GM20000 (cell line): ENCODE measurements around the gene FRMPD2.
"Not testable (repeated sequence)": the region's sequence is repeated elsewhere in the genome, so short reads cannot be mapped to it uniquely, and the experiment has no call there.

Experiments
- DNase-seq: peaks from one replicate; pipeline ENCODE4 v3.0.0; 2012; ENCODE audit warnings: low spot score
- TF ChIP-seq, protein P1 (sequence below): IDR thresholded peaks from 2 replicates; pipeline ENCODE4 v1.5.1; 2012; ENCODE audit warnings: mild to moderate bottlenecking, control low read depth; ENCODE audit errors: extremely low read depth, missing control alignments

The FRMPD2 gene

DNA sequence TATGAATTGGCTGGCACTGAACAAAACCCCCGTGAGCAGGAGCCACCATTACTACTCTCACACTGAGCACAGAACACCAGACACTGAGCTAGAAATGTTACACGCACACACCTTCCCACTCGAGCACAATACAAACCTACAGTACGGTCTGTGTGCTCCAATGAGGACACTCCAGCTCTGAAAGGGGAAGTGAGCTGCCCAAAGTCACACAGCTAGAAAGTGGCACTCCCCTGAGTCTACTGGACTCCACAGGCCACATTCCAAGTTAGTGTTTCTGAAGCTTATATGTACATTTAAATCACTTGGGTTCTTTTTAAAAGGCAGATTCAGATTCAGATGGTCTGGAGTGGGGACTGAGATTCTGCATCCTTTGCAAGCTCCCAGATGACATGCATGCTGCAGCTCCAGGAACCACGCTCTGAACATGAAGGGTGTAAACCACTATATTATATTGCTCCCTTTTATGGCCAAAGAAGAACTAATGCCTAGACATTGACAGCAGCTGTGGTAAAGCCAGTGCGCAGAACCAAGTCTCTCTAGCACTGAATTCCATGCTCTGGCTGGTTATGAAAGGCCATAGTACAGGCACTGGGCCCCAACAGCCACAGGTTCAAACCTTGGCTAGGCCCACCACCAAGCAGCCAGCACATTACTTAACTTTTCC lies 77.1 kb downstream of the FRMPD2 start:
- no peak for DNase-seq
- TF ChIP-seq, protein P1, sequence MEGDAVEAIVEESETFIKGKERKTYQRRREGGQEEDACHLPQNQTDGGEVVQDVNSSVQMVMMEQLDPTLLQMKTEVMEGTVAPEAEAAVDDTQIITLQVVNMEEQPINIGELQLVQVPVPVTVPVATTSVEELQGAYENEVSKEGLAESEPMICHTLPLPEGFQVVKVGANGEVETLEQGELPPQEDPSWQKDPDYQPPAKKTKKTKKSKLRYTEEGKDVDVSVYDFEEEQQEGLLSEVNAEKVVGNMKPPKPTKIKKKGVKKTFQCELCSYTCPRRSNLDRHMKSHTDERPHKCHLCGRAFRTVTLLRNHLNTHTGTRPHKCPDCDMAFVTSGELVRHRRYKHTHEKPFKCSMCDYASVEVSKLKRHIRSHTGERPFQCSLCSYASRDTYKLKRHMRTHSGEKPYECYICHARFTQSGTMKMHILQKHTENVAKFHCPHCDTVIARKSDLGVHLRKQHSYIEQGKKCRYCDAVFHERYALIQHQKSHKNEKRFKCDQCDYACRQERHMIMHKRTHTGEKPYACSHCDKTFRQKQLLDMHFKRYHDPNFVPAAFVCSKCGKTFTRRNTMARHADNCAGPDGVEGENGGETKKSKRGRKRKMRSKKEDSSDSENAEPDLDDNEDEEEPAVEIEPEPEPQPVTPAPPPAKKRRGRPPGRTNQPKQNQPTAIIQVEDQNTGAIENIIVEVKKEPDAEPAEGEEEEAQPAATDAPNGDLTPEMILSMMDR: no peak

DNA sequence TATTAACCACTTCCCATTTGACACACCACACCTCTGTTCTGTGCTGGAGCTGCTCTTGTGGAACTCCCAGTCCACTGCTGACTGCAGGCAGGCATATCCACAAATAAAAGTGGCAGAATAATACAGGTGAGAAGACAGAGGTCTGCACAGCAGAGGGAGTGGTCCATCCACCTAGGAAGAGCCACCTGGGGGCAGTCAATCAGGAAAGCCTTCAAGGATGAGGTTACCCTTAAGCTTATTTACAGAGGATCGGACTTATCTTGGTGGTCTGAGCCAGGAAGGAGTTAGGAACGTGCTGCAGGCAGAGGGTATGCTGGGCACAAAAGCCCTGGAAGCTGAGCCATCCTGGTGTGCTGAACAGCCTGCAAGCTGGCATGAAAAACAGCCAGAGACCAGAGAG lies 78.7 kb downstream of the FRMPD2 start:
- no peak for DNase-seq
- TF ChIP-seq, protein P1: no peak

DNA sequence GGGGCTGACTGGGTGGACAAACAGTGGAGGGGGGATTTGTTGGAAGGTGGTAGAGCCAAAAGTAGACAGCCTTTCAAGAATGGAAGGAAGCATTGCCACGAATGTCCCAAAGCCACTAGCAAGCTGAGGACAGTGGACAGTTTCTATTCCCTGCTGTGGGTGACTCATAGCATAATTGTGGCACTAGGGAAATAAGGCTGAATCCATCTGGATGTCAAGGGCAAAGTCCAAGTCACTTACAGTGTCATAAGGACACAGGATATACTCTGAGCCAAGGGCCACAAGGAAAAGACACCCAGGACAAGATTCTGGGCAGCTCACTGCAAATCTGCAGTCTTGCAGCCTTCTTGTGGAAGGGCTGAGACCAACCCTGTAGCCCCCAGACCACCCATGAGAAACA lies 79.7 kb downstream of the FRMPD2 start:
- TF ChIP-seq, protein P1: no peak
- no peak for DNase-seq

DNA sequence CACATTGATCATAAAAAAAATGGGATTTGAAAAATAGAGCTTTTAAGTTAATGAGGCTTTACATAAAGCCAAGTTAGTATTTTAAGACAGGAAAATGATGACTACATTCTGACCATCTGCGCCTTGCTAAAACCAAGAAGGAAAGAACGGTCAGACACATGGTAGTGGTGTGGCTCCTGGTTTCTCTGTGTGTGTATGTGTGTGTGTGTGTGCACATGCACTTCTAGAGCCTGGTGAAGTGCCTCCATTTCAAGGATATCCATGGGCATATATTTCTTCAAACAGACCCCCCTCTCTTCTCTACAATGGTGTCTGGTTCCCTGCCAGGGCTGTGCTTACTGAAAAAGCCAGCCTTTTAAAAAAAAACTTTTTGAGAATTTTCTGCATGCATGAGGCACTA lies 80.9 kb downstream of the FRMPD2 start:
- DNase-seq: no peak
- TF ChIP-seq, protein P1: no peak

DNA sequence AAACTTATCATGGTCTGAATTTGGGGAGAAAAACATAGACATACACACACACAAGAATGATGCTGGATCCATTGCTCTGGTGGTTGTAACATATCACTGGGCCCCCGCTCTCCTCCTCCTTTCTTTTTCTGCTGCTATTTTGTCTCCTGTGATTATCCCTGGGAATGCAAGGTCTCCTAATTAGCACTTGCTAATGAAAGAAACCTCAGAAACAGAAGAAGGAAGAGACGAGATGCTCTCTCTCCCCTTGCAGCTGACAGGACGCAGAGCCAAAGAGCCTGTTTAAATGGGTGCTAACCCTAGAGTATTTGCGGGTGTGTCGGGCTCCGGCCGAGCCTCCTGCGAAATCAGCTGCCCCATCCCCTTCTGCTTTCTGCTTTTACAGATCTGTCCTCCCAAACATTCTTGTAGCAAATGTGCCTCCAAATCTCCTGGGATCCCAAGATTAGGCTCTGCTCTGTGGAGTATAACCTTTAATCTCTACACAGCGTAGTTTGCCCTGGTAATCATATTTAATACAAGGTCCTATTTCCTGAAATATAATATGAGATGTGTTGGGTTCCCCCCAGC lies 81.5 kb downstream of the FRMPD2 start:
- DNase-seq: no peak
- TF ChIP-seq, protein P1: no peak

DNA sequence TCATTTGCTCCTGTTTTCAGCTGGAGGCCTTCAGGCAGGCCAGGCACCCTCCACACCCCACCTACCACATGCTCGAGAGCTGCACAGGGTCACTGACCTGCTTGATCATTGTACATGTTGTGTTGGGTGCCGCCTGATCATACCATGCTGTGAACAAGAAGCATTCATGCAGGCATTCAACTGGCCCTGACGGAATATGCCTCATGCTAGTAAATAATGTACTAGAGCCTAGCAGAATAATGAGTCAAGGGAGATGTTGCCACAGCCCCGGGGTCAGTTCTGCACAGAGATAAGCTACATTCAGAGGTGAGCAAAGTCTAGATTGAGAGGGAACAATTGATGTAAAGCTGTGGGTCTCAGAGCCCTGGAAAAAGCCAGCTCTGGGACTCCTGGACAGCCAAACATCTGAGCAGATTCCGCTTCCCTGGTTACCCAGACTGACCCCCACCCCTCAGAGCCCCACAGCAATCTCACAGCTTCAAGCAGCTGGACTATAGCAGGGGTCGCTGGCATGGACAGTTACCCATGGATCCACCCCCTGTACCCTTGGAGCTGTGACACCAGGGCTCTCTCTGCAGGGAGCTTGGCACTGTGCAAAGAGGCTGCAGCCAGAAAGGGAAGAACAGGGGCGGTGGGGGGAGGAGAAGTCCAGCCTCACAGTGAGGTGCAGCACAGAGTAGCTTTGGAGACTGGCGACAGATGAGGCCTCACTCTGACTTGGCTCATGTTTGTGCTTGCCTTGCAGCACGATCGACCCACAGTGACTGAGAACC lies 86.6 kb downstream of the FRMPD2 start:
- TF ChIP-seq, protein P1: no peak
- DNase-seq: no peak

DNA sequence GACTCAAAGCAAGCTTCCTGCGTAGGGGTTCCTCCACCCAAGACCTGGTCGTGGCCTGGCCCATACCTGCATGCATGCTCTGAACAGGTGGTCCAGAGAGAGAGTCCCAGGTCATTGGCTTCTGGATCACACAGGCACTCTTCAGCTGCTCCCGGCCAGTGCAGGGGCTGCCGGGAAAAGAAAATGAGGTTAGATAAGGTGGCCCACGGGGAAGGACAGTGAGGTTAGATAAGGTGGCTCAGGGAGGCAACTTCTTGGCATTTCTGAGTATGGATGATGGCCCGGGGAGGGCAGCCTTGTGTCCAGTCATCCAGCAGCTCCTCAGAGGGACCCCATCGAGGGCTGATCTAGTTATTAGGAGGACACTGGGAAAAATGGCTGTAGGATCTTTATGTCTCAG lies 87.4 kb downstream of the FRMPD2 start:
- TF ChIP-seq, protein P1: no peak
- DNase-seq: no peak

DNA sequence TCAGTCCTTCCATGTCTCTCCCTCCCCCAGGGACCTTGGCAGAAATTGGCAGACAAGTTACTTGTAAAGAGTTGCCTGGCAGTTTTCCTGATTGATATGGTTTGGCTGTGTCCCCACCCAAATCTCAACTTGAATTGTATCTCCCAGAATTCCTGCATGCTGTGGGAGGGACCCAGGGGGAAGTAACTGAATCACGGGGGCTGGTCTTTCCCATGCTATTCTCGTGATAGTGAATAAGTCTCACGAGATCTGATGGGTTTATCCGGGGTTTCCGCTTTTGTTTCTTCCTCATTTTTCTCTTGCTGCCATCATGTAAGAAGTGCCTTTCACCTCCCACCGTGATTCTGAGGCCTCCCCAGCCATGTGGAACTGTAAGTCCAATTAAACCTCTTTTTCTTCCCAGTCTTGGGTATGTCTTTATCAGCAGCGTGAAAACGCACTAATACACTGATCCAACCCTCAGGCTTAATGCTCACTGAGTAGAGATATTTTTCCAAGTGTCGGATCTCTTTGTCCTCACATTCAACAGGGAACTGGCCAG lies 88.2 kb downstream of the FRMPD2 start:
- DNase-seq: not testable (repeated sequence)
